ENCODE results near the gene COL6A2.
"Not testable (repeated sequence)": the region's sequence is repeated elsewhere in the genome, so short reads cannot be mapped to it uniquely, and the experiment has no call there.

The COL6A2 gene

DNA sequence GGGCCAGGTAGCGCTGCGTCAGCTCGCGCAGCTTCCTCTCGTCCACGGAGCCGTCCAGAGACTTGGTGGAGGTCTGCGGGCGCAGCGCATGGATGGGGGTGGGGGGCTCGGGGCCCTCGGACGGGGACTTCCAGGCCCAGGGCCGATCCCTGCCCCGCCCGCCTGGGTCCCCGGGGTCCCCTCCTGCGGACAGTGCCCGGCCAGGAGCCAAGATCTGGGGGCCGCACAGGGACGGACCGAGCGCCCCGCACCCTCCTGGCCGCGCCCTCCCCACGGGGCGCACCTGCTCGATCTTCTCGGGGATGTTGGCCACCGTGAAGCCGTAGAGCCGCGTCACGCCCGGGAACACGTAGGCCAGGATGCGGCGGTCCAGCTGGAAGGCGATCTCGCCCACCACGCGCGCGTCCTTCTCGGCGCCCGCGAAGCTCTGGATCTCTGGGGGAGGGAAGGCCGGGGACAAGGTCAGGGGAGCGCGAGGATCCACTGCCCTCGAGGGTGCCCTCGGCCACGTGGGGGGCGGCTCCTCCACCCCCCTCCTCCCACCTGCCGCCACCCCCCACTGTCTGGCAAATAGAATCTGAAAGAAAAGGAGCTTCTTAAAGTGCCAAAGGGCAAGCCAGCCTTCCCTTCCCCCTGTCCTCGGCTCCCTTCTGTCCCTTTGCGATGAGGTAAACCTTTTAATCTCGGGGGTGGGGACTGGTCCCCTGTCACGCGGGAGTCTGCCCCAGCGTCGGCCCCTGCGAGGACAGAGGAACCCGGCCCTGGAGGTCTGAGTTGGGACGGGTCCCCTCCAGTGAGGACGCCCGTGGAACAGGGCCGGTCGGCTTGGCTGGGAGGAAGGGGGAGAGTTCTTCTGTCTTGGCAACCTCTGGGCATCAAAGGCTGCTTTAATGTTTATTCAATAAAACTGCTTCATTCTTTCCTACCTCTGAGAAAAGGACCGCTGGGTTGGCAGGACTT, 64.0 kb downstream of the COL6A2 start:
- Histone ChIP-seq H3K4me3 (ENCODE audit: low read depth in 1 of 5, low read length in 5 of 5) (no peak overlapping the region), H3K9me3 (ENCODE audit: control insufficient read depth in 5 of 5, low read length in 5 of 5) (no peaks in the 10 kb centered on the region), H3K9ac (ENCODE audit: low read length in 5 of 5) (no peak overlapping the region), H3K27ac (ENCODE audit: low read depth, low read length) (no peak overlapping the region), H3K36me3 (ENCODE audit: control insufficient read depth in 5 of 5, insufficient read depth in 5 of 5, low read length in 5 of 5) (no peaks in the 10 kb centered on the region), H3K4me1 (ENCODE audit: control insufficient read depth in 5 of 5, insufficient read depth in 5 of 5, low read length in 5 of 5) (no peaks in the 10 kb centered on the region), H3K27me3 (ENCODE audit: control insufficient read depth in 5 of 5, insufficient read depth in 4 of 5, low read length in 5 of 5) (peaks cover 0 to 6% (median 0%) of the 10 kb centered on the region in 5 donors)

- Histone ChIP-seq H3K9me3 (ENCODE audit: control insufficient read depth in 5 of 5, low read length in 5 of 5) (no peaks in the 10 kb centered on the region), H3K36me3 (ENCODE audit: control insufficient read depth in 5 of 5, insufficient read depth in 5 of 5, low read length in 5 of 5) (no peaks in the 10 kb centered on the region), H3K27ac (ENCODE audit: low read depth, low read length) (no peak overlapping the region), H3K9ac (ENCODE audit: low read length in 5 of 5) (no peak overlapping the region), H3K4me3 (ENCODE audit: low read depth in 1 of 5, low read length in 5 of 5) (no peak overlapping the region), H3K27me3 (ENCODE audit: control insufficient read depth in 5 of 5, insufficient read depth in 4 of 5, low read length in 5 of 5) (peaks cover 0 to 6% (median 0%) of the 10 kb centered on the region in 5 donors), H3K4me1 (ENCODE audit: control insufficient read depth in 5 of 5, insufficient read depth in 5 of 5, low read length in 5 of 5) (no peaks in the 10 kb centered on the region)
Observed at GRCh38 chr21:46163380-46163779, 65.5 kb downstream of the COL6A2 start.

- Histone ChIP-seq H3K36me3 (ENCODE audit: control insufficient read depth in 5 of 5, insufficient read depth in 5 of 5, low read length in 5 of 5) (no peaks in the 10 kb centered on the region), H3K27ac (ENCODE audit: low read depth, low read length) (no peak overlapping the region)
Observed at GRCh38 chr21:46165098-46165497, 67.2 kb downstream of the COL6A2 start.

GRCh38 chr21:46168238-46168637, 70.3 kb downstream of the COL6A2 start:
- Histone ChIP-seq H3K4me1 (ENCODE audit: control insufficient read depth in 5 of 5, insufficient read depth in 5 of 5, low read length in 5 of 5) (peaks cover 0 to 2% (median 0%) of the 10 kb centered on the region in 5 donors), H3K9ac (ENCODE audit: low read length in 5 of 5) (no peak overlapping the region), H3K27me3 (ENCODE audit: control insufficient read depth in 5 of 5, insufficient read depth in 4 of 5, low read length in 5 of 5) (no peaks in the 10 kb centered on the region), H3K36me3 (ENCODE audit: control insufficient read depth in 5 of 5, insufficient read depth in 5 of 5, low read length in 5 of 5) (no peaks in the 10 kb centered on the region), H3K27ac (ENCODE audit: low read depth, low read length) (no peak overlapping the region), H3K4me3 (ENCODE audit: low read depth in 1 of 5, low read length in 5 of 5) (no peak overlapping the region), H3K9me3 (ENCODE audit: control insufficient read depth in 5 of 5, low read length in 5 of 5) (no peaks in the 10 kb centered on the region)

More at GRCh38 chr21:46165098-46165497, 67.2 kb downstream of the COL6A2 start:
- no peaks in the 10 kb centered on the region for H3K9me3 ChIP-seq (ENCODE audit: control insufficient read depth in 5 of 5, low read length in 5 of 5)
- H3K4me3 ChIP-seq (ENCODE audit: low read depth in 1 of 5, low read length in 5 of 5) = no peak overlapping the region
- peaks cover 0 to 6% (median 0%) of the 10 kb centered on the region in 5 donors for H3K27me3 ChIP-seq (ENCODE audit: control insufficient read depth in 5 of 5, insufficient read depth in 4 of 5, low read length in 5 of 5)
- no peak overlapping the region for H3K9ac ChIP-seq (ENCODE audit: low read length in 5 of 5)
- no peaks in the 10 kb centered on the region for H3K4me1 ChIP-seq (ENCODE audit: control insufficient read depth in 5 of 5, insufficient read depth in 5 of 5, low read length in 5 of 5)

DNA sequence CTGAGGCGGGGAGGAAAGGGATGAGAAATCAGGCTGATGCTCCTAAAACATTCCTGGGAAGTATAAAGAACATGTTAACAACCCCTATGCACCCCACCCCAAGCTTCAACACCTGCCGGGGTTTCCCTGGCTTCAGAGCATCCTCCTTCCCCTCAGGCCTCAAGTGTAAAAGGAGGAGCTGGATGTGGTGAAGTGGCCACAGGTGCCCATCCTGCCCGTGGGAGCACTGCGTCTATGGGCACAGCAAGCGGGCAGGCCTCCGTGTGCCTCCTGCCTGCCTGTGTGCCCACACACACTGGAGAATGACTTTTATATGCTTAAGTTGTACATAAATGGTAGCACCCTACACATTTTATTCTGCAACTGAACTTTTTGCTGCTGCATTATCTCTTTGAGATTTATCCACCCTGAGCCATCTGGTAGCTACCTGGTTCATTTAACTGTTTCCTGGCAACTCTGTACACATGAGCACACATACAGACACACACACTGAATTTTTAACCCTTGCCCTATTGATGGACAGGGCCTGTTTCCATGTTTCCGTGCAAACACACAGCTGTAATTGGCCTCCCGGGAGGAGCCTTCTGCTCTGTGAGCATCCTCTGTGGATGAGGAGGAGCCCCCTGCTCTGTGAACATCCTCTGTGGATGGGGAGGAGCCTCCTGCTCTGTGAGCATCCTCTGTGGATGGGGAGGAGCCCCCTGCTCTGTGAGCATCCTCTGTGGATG, 70.9 kb downstream of the COL6A2 start:
- Histone ChIP-seq H3K9ac (ENCODE audit: low read length in 5 of 5) (no peak overlapping the region), H3K27me3 (ENCODE audit: control insufficient read depth in 5 of 5, insufficient read depth in 4 of 5, low read length in 5 of 5) (no peaks in the 10 kb centered on the region), H3K4me3 (ENCODE audit: low read depth in 1 of 5, low read length in 5 of 5) (no peak overlapping the region), H3K36me3 (ENCODE audit: control insufficient read depth in 5 of 5, insufficient read depth in 5 of 5, low read length in 5 of 5) (no peaks in the 10 kb centered on the region), H3K4me1 (ENCODE audit: control insufficient read depth in 5 of 5, insufficient read depth in 5 of 5, low read length in 5 of 5) (peaks cover 0 to 2% (median 0%) of the 10 kb centered on the region in 5 donors), H3K27ac (ENCODE audit: low read depth, low read length) (no peak overlapping the region), H3K9me3 (ENCODE audit: control insufficient read depth in 5 of 5, low read length in 5 of 5) (peaks cover 0 to 5% (median 0%) of the 10 kb centered on the region in 5 donors)

DNA sequence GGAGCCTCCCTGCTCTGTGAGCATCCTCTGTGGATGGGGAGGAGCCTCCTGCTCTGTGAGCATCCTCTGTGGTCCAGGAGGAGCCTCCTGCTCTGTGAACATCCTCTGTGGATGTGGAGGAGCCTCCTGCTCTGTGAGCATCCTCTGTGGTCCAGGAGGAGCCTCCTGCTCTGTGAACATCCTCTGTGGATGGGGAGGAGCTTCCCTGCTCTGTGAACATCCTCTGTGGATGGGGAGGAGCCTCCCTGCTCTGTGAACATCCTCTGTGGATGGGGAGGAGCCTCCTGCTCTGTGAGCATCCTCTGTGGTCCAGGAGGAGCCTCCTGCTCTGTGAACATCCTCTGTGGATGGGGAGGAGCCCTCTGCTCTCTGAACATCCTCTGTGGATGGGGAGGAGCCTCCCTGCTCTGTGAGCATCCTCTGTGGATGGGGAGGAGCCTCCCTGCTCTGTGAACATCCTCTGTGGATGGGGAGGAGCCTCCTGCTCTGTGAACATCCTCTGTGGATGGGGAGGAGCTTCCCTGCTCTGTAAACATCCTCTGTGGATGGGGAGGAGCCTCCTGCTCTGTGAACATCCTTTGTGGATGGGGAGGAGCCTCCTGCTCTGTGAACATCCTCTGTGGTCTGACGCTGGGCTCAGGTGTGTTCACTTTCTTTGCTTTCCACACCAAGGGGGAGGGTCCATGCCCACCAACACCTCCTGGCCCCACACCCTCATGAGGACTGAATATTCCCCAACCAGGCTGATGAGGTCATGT, 72.7 kb downstream of the COL6A2 start:
- not testable (repeated sequence) for H3K9ac ChIP-seq (ENCODE audit: low read length in 5 of 5); H3K27me3 ChIP-seq (ENCODE audit: control insufficient read depth in 5 of 5, insufficient read depth in 4 of 5, low read length in 5 of 5); H3K4me1 ChIP-seq (ENCODE audit: control insufficient read depth in 5 of 5, insufficient read depth in 5 of 5, low read length in 5 of 5); H3K36me3 ChIP-seq (ENCODE audit: control insufficient read depth in 5 of 5, insufficient read depth in 5 of 5, low read length in 5 of 5); H3K4me3 ChIP-seq (ENCODE audit: low read depth in 1 of 5, low read length in 5 of 5); H3K27ac ChIP-seq (ENCODE audit: low read depth, low read length)
- peaks cover 0 to 12% (median 0%) of the 10 kb centered on the region in 5 donors for H3K9me3 ChIP-seq (ENCODE audit: control insufficient read depth in 5 of 5, low read length in 5 of 5)

DNA sequence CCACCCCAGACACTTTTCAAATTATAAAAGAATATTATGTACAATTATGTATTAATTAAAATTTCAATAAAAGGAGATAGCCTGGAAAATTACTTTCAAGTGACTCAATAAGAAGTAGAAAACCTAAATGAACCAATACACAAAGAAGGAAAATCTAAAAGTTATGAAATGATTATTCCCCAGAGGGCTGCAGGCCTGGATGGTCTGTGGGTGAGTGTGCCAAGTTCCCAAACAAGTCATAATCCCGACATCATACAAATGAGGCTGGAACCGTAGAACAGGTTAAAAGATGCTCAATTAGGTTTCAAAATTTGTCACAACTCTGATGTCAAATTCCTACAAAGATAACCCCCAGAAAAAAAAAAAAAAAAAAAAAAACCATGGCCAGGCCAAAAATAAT, 73.7 kb downstream of the COL6A2 start:
- Histone ChIP-seq H3K4me1 (ENCODE audit: control insufficient read depth in 5 of 5, insufficient read depth in 5 of 5, low read length in 5 of 5) (peaks cover 0 to 2% (median 0%) of the 10 kb centered on the region in 5 donors), H3K4me3 (ENCODE audit: low read depth in 1 of 5, low read length in 5 of 5) (no peak overlapping the region), H3K36me3 (ENCODE audit: control insufficient read depth in 5 of 5, insufficient read depth in 5 of 5, low read length in 5 of 5) (no peaks in the 10 kb centered on the region), H3K9ac (ENCODE audit: low read length in 5 of 5) (no peak overlapping the region), H3K9me3 (ENCODE audit: control insufficient read depth in 5 of 5, low read length in 5 of 5) (peaks cover 0 to 12% (median under 1%) of the 10 kb centered on the region in 5 donors), H3K27me3 (ENCODE audit: control insufficient read depth in 5 of 5, insufficient read depth in 4 of 5, low read length in 5 of 5) (no peaks in the 10 kb centered on the region), H3K27ac (ENCODE audit: low read depth, low read length) (no peak overlapping the region)

DNA sequence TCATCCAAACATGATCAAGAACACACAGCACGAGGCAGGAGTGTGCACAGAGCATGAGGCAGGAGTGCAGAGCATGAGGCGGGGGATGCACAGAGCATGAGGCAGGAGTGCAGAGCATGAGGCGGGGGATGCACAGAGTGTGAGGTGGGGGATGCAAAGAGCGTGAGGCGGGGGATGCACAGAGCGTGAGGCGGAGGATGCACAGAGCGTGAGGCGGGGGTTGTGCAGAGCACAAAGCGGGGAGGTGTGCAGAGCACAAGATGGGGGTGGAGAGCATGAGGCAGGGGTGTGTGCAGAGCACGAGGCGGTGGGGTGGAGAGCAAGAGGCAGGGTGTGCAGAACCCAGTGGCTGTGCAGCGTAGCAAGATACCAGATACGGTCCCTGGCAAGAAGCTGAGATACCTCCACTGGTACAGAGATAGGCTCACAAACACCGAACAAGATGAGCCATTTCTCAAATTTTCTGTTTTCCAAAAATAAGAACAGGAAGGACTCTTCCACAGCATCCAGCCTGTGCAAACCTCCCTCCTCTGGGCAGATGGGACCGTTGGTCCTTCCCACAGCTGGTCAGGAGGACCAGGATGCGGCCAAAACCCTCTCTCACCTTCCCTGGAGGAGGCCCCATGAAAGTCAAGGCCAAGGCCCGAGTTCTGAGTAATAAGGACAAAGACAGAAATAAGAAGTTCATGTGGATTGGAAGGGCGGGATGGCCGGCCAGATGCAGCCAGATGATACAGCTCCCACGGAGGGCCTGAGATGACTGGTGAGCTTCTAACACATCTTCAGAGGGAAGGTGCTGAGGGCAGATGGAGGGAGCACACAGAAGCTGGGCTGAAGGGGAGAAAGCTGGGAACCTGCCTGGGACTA, 74.3 kb downstream of the COL6A2 start:
- Histone ChIP-seq H3K27me3 (ENCODE audit: control insufficient read depth in 5 of 5, insufficient read depth in 4 of 5, low read length in 5 of 5) (no peaks in the 10 kb centered on the region), H3K9me3 (ENCODE audit: control insufficient read depth in 5 of 5, low read length in 5 of 5) (peaks cover 0 to 12% (median 2%) of the 10 kb centered on the region in 5 donors)

GRCh38 chr21:46172863-46173528, 75.1 kb downstream of the COL6A2 start:
- H3K27ac ChIP-seq (ENCODE audit: low read depth, low read length) = no peak overlapping the region

More for the DNA sequence above, 74.3 kb downstream of the COL6A2 start:
- Histone ChIP-seq H3K27ac (ENCODE audit: low read depth, low read length) (no peak overlapping the region), H3K4me3 (ENCODE audit: low read depth in 1 of 5, low read length in 5 of 5) (no peak overlapping the region), H3K9ac (ENCODE audit: low read length in 5 of 5) (no peak overlapping the region), H3K4me1 (ENCODE audit: control insufficient read depth in 5 of 5, insufficient read depth in 5 of 5, low read length in 5 of 5) (peaks cover 0 to 2% (median 0%) of the 10 kb centered on the region in 5 donors), H3K36me3 (ENCODE audit: control insufficient read depth in 5 of 5, insufficient read depth in 5 of 5, low read length in 5 of 5) (no peaks in the 10 kb centered on the region)

More at GRCh38 chr21:46172863-46173528, 75.1 kb downstream of the COL6A2 start:
- Histone ChIP-seq H3K4me1 (ENCODE audit: control insufficient read depth in 5 of 5, insufficient read depth in 5 of 5, low read length in 5 of 5) (peaks cover 0 to 2% (median 0%) of the 10 kb centered on the region in 5 donors), H3K27me3 (ENCODE audit: control insufficient read depth in 5 of 5, insufficient read depth in 4 of 5, low read length in 5 of 5) (no peaks in the 10 kb centered on the region), H3K4me3 (ENCODE audit: low read depth in 1 of 5, low read length in 5 of 5) (no peak overlapping the region), H3K36me3 (ENCODE audit: control insufficient read depth in 5 of 5, insufficient read depth in 5 of 5, low read length in 5 of 5) (no peaks in the 10 kb centered on the region), H3K9ac (ENCODE audit: low read length in 5 of 5) (no peak overlapping the region), H3K9me3 (ENCODE audit: control insufficient read depth in 5 of 5, low read length in 5 of 5) (peaks cover 0 to 12% (median 2%) of the 10 kb centered on the region in 5 donors)
